Activated B cell treated with CpG ODN at 0.5 μM for 24 hours (primary cell): ENCODE results near the gene TMBIM1. TPM values are rescaled to one million over a fixed set of nuclear protein-coding genes. Genes with fewer than 3 reads are reported as not detected.

Source experiments
- ATAC-seq: fragments of 200-7000 bp; cut with Tn5 transposase; one replicate; pipeline ENCODE4 v1.10.0; 2021; ENCODE audit warnings: low read depth, mild to moderate bottlenecking, moderate library complexity
- CTCF ChIA-PET: fragments of 350-600 bp; sonication (Branson Sonifier 250); formaldehyde crosslinking; loops from one replicate; lab custom pipeline; 2021; ENCODE audit warnings: antibody characterized with exemption; lab: Charles Lee
- POLR2A ChIA-PET: fragments of 350-600 bp; sonication (Branson Sonifier 250); formaldehyde crosslinking; loops from one replicate; lab custom pipeline; 2021; ENCODE audit warnings: antibody characterized with exemption; lab: Charles Lee
- DNase-seq: peaks from one replicate; pipeline ENCODE4 v3.0.0; 2022
- H3K27ac Mint-ChIP-seq: one replicate; pipeline ENCODE4 v1.8.0; 2020; ENCODE audit warnings: mixed read lengths
- H3K27me3 Mint-ChIP-seq: one replicate; pipeline ENCODE4 v1.8.0; 2021; ENCODE audit warnings: mixed read lengths
- H3K36me3 Mint-ChIP-seq: one replicate; pipeline ENCODE4 v1.8.0; 2021; ENCODE audit warnings: low read depth, mixed read lengths
- H3K4me1 Mint-ChIP-seq: one replicate; pipeline ENCODE4 v1.8.0; 2021; ENCODE audit warnings: mixed read lengths
- H3K4me3 Mint-ChIP-seq: one replicate; pipeline ENCODE4 v1.8.0; 2020; ENCODE audit warnings: mild to moderate bottlenecking, mixed read lengths
- H3K9me3 Mint-ChIP-seq: one replicate; pipeline ENCODE4 v1.8.0; 2020; ENCODE audit warnings: mixed read lengths
- CTCF ChIP-seq: fragments of 200-600 bp; IDR thresholded peaks from one replicate; pipeline ENCODE4 v1.8.0; 2022; ENCODE audit warnings: antibody characterized with exemption, mild to moderate bottlenecking
- intact Hi-C: fragments of 100-400 bp; cut with micrococcal nuclease; formaldehyde crosslinking; loops from one replicate; pipeline ENCODE4 v1.15.1; 2024
- total RNA-seq: library from RNA; stranded (reverse); gene quantifications from 2 replicates; pipeline ENCODE4 v1.2.3, GENCODE V29; 2022

TMBIM1 gene
- total RNA-seq, 1 donor from 2014 or later = 45.0 TPM

GRCh38 chr2:218263817-218264641 is 28.3 kb downstream of the TMBIM1 start:
- ChIA-PET CTCF (no interaction called here), POLR2A (no interaction called here)
- ATAC-seq (no peak), DNase-seq (no peak)
- H3K4me3 Mint-ChIP-seq = no peak overlapping the region
- no peak overlapping the region for H3K27ac Mint-ChIP-seq
- H3K9me3 Mint-ChIP-seq = no peaks in the 10 kb centered on the region
- no peak for TF ChIP-seq CTCF
- H3K36me3 Mint-ChIP-seq = peaks cover 42% of the 10 kb centered on the region
- H3K27me3 Mint-ChIP-seq = no peaks in the 10 kb centered on the region
- H3K4me1 Mint-ChIP-seq = peaks cover 55% of the 10 kb centered on the region
- intact Hi-C loops = no loop called here

GRCh38 chr2:218262631-218263586 is 29.4 kb downstream of the TMBIM1 start:
- no peak overlapping the region for H3K4me3 Mint-ChIP-seq
- H3K36me3 Mint-ChIP-seq = peaks cover 42% of the 10 kb centered on the region
- H3K27ac Mint-ChIP-seq = no peak overlapping the region
- no peak for TF ChIP-seq CTCF
- H3K9me3 Mint-ChIP-seq = no peaks in the 10 kb centered on the region
- ChIA-PET POLR2A (interaction anchor here (8.4 kb wide), 1 partner anchor 45 kb away, joined by 94 read pairs; the partner anchor contains the start of gene ARPC2), CTCF (no interaction called here)
- intact Hi-C loops = no loop called here
- H3K27me3 Mint-ChIP-seq = no peaks in the 10 kb centered on the region
- peaks cover 60% of the 10 kb centered on the region for H3K4me1 Mint-ChIP-seq
- no peak for ATAC-seq
- no peak for DNase-seq

- Mint-ChIP-seq H3K36me3 (peaks cover 36% of the 10 kb centered on the region), H3K4me1 (peaks cover 62% of the 10 kb centered on the region), H3K4me3 (no peak overlapping the region), H3K9me3 (no peaks in the 10 kb centered on the region), H3K27me3 (no peaks in the 10 kb centered on the region), H3K27ac (no peak overlapping the region)
- ATAC-seq (no peak), DNase-seq (no peak)
- TF ChIP-seq CTCF = no peak
- ChIA-PET CTCF (no interaction called here), POLR2A (interaction anchor here (1.6 to 8.4 kb wide), 2 partner anchors 8 to 44 kb away, joined by 8 to 94 read pairs; partner anchors contain the start of genes AAMP, ARPC2 and PNKD)
- intact Hi-C loops = no loop called here
These were observed 30.1 kb downstream of the TMBIM1 start for GRCh38 chr2:218262237-218262600.

- CTCF ChIA-PET = no interaction called here
- peak overlapping the region; percentile 78 for H3K27ac Mint-ChIP-seq
- DNase-seq (no peak), ATAC-seq (no peak)
- H3K9me3 Mint-ChIP-seq = no peaks in the 10 kb centered on the region
- POLR2A ChIA-PET = interaction anchor here (0.8 to 8.4 kb wide), 3 partner anchors 9 to 43 kb away, joined by 3 to 94 read pairs (median 8); partner anchors contain the start of genes AAMP, ARPC2 and PNKD
- no peaks in the 10 kb centered on the region for H3K27me3 Mint-ChIP-seq
- peak overlapping the region; percentile 24 for H3K4me3 Mint-ChIP-seq
- TF ChIP-seq CTCF = no peak
- intact Hi-C loops = no loop called here
- H3K36me3 Mint-ChIP-seq = peaks cover 36% of the 10 kb centered on the region
- peaks cover 65% of the 10 kb centered on the region for H3K4me1 Mint-ChIP-seq
These were observed 30.7 kb downstream of the TMBIM1 start for GRCh38 chr2:218261423-218262236.
